ENCODE results near the gene ARMC2. TPM values are rescaled to one million over a fixed set of nuclear protein-coding genes. Genes with fewer than 3 reads are reported as not detected.

The ARMC2 gene
- total and polyA plus RNA-seq, 2 donors (not counting 3 experiments of a cell fraction or from before 2014, with no cell fraction given) = 1.7 to 3.7 TPM

- POLR2A ChIA-PET = no interaction called here
- CTCF ChIA-PET = interaction anchor here (1.2 to 2.1 kb wide), 3 partner anchors 9 to 257 kb away, joined by 3 to 4 read pairs (median 4); no protein-coding TSS in a partner anchor
- Histone ChIP-seq H3K27me3 (ENCODE audit: control insufficient read depth in 2 of 2, insufficient read depth in 2 of 2, low read length in 2 of 2) (peaks cover 0 to 2% of the 10 kb centered on the region in 2 experiments), H3K36me3 (ENCODE audit: control insufficient read depth in 2 of 2, extremely low read depth in 1 of 2, insufficient read depth in 2 of 2, low read length in 2 of 2) (no peaks in the 10 kb centered on the region), H3K4me2 (ENCODE audit: insufficient read depth, low read length) (no peak overlapping the region), H3K9me3 (replicated peaks; ENCODE audit: control insufficient read depth, insufficient read depth, low read length) (no peaks in the 10 kb centered on the region), H2AFZ (ENCODE audit: low read depth, low read length) (no peak overlapping the region), H4K20me1 (replicated peaks; ENCODE audit: control insufficient read depth, extremely low read depth, insufficient read depth, low read length) (no peaks in the 10 kb centered on the region), H3K4me1 (ENCODE audit: control insufficient read depth, extremely low read depth, insufficient read depth, low read length) (peaks cover 3% of the 10 kb centered on the region), H3K9me1 (replicated peaks; ENCODE audit: control insufficient read depth, extremely low read depth, insufficient read depth, low read length) (no peaks in the 10 kb centered on the region), H3K9ac (replicated peaks; ENCODE audit: extremely low read depth, insufficient read depth, low read length) (no peak overlapping the region), H3K4me3 (replicated peaks in 1 of 3; ENCODE audit: insufficient read depth in 1 of 3, low read depth in 1 of 3, low read length in 3 of 3) (no peak overlapping the region), H3K27ac (ENCODE audit: insufficient read depth, low read depth, low read length) (no peak overlapping the region), H3K79me2 (ENCODE audit: control insufficient read depth, insufficient read depth, low read length) (no peaks in the 10 kb centered on the region)
- intact Hi-C loops (cut with micrococcal nuclease) = no loop called here
- DNase-seq (ENCODE audit: low read depth, low spot score) (peak; percentile 49), FAIRE-seq (peak; percentile 73)
- TF ChIP-seq, protein P1, sequence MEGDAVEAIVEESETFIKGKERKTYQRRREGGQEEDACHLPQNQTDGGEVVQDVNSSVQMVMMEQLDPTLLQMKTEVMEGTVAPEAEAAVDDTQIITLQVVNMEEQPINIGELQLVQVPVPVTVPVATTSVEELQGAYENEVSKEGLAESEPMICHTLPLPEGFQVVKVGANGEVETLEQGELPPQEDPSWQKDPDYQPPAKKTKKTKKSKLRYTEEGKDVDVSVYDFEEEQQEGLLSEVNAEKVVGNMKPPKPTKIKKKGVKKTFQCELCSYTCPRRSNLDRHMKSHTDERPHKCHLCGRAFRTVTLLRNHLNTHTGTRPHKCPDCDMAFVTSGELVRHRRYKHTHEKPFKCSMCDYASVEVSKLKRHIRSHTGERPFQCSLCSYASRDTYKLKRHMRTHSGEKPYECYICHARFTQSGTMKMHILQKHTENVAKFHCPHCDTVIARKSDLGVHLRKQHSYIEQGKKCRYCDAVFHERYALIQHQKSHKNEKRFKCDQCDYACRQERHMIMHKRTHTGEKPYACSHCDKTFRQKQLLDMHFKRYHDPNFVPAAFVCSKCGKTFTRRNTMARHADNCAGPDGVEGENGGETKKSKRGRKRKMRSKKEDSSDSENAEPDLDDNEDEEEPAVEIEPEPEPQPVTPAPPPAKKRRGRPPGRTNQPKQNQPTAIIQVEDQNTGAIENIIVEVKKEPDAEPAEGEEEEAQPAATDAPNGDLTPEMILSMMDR (IDR thresholded peaks at IDR 0.05; ENCODE audit: extremely low read depth in 1 of 2, insufficient read depth in 1 of 2, low read depth in 1 of 2, low read length in 2 of 2) = no peak
- peak; percentile 40 for TF ChIP-seq GATA2 (IDR thresholded peaks at IDR 0.05; ENCODE audit: insufficient read depth, insufficient read length, low read depth, low read length)
- dilution Hi-C loops (cut with MboI; ENCODE audit: extremely low pct_ligation_motif_present, low sequenced_read_pairs) = no loop called here
- BruUV-seq (replicated peaks) = no TSS peak
These were observed 49.4 kb upstream of the ARMC2 start for GRCh38 chr6:108798670-108799353.

GRCh38 chr6:108799354-108799717, 48.9 kb upstream of the ARMC2 start:
- no TSS peak for BruUV-seq (replicated peaks)
- intact Hi-C loops (cut with micrococcal nuclease) = no loop called here
- dilution Hi-C loops (cut with MboI; ENCODE audit: extremely low pct_ligation_motif_present, low sequenced_read_pairs) = no loop called here
- no peak overlapping the region for H3K9ac ChIP-seq (replicated peaks; ENCODE audit: extremely low read depth, insufficient read depth, low read length)
- no peaks in the 10 kb centered on the region for H3K9me1 ChIP-seq (replicated peaks; ENCODE audit: control insufficient read depth, extremely low read depth, insufficient read depth, low read length)
- no peaks in the 10 kb centered on the region for H3K36me3 ChIP-seq (ENCODE audit: control insufficient read depth in 2 of 2, extremely low read depth in 1 of 2, insufficient read depth in 2 of 2, low read length in 2 of 2)
- H3K27ac ChIP-seq (ENCODE audit: insufficient read depth, low read depth, low read length) = no peak overlapping the region
- no peaks in the 10 kb centered on the region for H4K20me1 ChIP-seq (replicated peaks; ENCODE audit: control insufficient read depth, extremely low read depth, insufficient read depth, low read length)
- FAIRE-seq (no peak), DNase-seq (ENCODE audit: low read depth, low spot score) (no peak)
- peaks cover 3% of the 10 kb centered on the region for H3K4me1 ChIP-seq (ENCODE audit: control insufficient read depth, extremely low read depth, insufficient read depth, low read length)
- no peaks in the 10 kb centered on the region for H3K9me3 ChIP-seq (replicated peaks; ENCODE audit: control insufficient read depth, insufficient read depth, low read length)
- TF ChIP-seq POLR2A (IDR thresholded peaks at IDR 0.05; ENCODE audit: low read depth, low read length) (no peak), EZH2 (IDR thresholded peaks at IDR 0.05; ENCODE audit: borderline replicate concordance, low read depth, low read length, severe bottlenecking) (no peak), MYC (IDR thresholded peaks at IDR 0.05; ENCODE audit: low read depth, low read length) (no peak), JUN (IDR thresholded peaks at IDR 0.05; ENCODE audit: borderline replicate concordance, insufficient read depth, insufficient read length, low read depth) (no peak), FOS (IDR thresholded peaks at IDR 0.05; ENCODE audit: borderline replicate concordance, insufficient read depth, low read length) (no peak), POLR2AphosphoS5 (IDR thresholded peaks at IDR 0.05; ENCODE audit: insufficient read depth, low read depth, low read length) (no peak), GATA2 (IDR thresholded peaks at IDR 0.05; ENCODE audit: insufficient read depth, insufficient read length, low read depth, low read length) (no peak)
- TF ChIP-seq, protein P1 (IDR thresholded peaks at IDR 0.05; ENCODE audit: extremely low read depth in 1 of 2, insufficient read depth in 1 of 2, low read depth in 1 of 2, low read length in 2 of 2) = no peak
- TF ChIP-seq, protein P2, sequence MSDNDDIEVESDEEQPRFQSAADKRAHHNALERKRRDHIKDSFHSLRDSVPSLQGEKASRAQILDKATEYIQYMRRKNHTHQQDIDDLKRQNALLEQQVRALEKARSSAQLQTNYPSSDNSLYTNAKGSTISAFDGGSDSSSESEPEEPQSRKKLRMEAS (IDR thresholded peaks at IDR 0.05; ENCODE audit: insufficient read depth, insufficient read length) = no peak
- CTCF ChIA-PET = interaction anchor here (1.2 kb wide), 1 partner anchor 257 kb away, joined by 4 read pairs; no protein-coding TSS in a partner anchor
- no peak overlapping the region for H2AFZ ChIP-seq (ENCODE audit: low read depth, low read length)
- H3K4me3 ChIP-seq (replicated peaks in 1 of 3; ENCODE audit: insufficient read depth in 1 of 3, low read depth in 1 of 3, low read length in 3 of 3) = no peak overlapping the region
- no peaks in the 10 kb centered on the region for H3K79me2 ChIP-seq (ENCODE audit: control insufficient read depth, insufficient read depth, low read length)
- H3K4me2 ChIP-seq (ENCODE audit: insufficient read depth, low read length) = no peak overlapping the region
- POLR2A ChIA-PET = no interaction called here
- H3K27me3 ChIP-seq (ENCODE audit: control insufficient read depth in 2 of 2, insufficient read depth in 2 of 2, low read length in 2 of 2) = peaks cover 0 to 2% of the 10 kb centered on the region in 2 experiments
